Activated T-helper 17 cell treated with anti-CD3 and anti-CD28 coated beads, Interleukin-2, amount 50 U/mL, for 72 hours (primary cell): ENCODE measurements around the gene ZNF500. TPM values are rescaled to one million over a fixed set of nuclear protein-coding genes. Genes with fewer than 3 reads are reported as not detected.
"Not testable (repeated sequence)": the region's sequence is repeated elsewhere in the genome, so short reads cannot be mapped to it uniquely, and the experiment has no call there.

Experiments
- ATAC-seq: fragments of 150-1000 bp; cut with Tn5 transposase; replicated peaks from 2 replicates; pipeline ENCODE4 v1.10.0; 2021; ENCODE audit warnings: mild to moderate bottlenecking, moderate library complexity
- H3K27ac Mint-ChIP-seq: one replicate; pipeline ENCODE4 v1.8.0; 2022; ENCODE audit warnings: mixed read lengths
- H3K27me3 Mint-ChIP-seq: one replicate; pipeline ENCODE4 v1.8.0; 2022; ENCODE audit warnings: mixed read lengths
- H3K36me3 Mint-ChIP-seq: one replicate; pipeline ENCODE4 v1.8.0; 2022; ENCODE audit warnings: low read depth, mild to moderate bottlenecking, mixed read lengths
- H3K4me1 Mint-ChIP-seq: one replicate; pipeline ENCODE4 v1.8.0; 2022; ENCODE audit warnings: mixed read lengths
- H3K4me3 Mint-ChIP-seq: one replicate; pipeline ENCODE4 v1.8.0; 2022; ENCODE audit warnings: mild to moderate bottlenecking, mixed read lengths
- H3K9me3 Mint-ChIP-seq: one replicate; pipeline ENCODE4 v1.8.0; 2022; ENCODE audit warnings: mixed read lengths
- total RNA-seq, 2 donors: library from RNA; stranded (reverse); gene quantifications; one replicate each; pipeline ENCODE4 v1.2.3, GENCODE V29; 2022

Gene ZNF500
- total RNA-seq, 2 donors from 2014 or later = 9.7 to 12.5 TPM

- peaks cover 11% of the 10 kb centered on the region for H3K36me3 Mint-ChIP-seq
- H3K27ac Mint-ChIP-seq = no peak overlapping the region
- no peaks in the 10 kb centered on the region for H3K27me3 Mint-ChIP-seq
- no peak for ATAC-seq
- H3K4me1 Mint-ChIP-seq = no peaks in the 10 kb centered on the region
- H3K4me3 Mint-ChIP-seq = no peak overlapping the region
- no peaks in the 10 kb centered on the region for H3K9me3 Mint-ChIP-seq
Measured at GRCh38 chr16:4747906-4748681, 18.9 kb downstream of the ZNF500 start.

- ATAC-seq = no peak
- H3K27ac Mint-ChIP-seq = no peak overlapping the region
- H3K36me3 Mint-ChIP-seq = peaks cover 9% of the 10 kb centered on the region
- H3K27me3 Mint-ChIP-seq = no peaks in the 10 kb centered on the region
- H3K4me3 Mint-ChIP-seq = no peak overlapping the region
- H3K4me1 Mint-ChIP-seq = no peaks in the 10 kb centered on the region
- H3K9me3 Mint-ChIP-seq = no peaks in the 10 kb centered on the region
Measured at GRCh38 chr16:4746991-4747574, 19.9 kb downstream of the ZNF500 start.

GRCh38 chr16:4746215-4746614 lies 20.7 kb downstream of the ZNF500 start:
- H3K9me3 Mint-ChIP-seq = no peaks in the 10 kb centered on the region
- H3K27ac Mint-ChIP-seq = no peak overlapping the region
- H3K4me1 Mint-ChIP-seq = no peaks in the 10 kb centered on the region
- H3K36me3 Mint-ChIP-seq = peaks cover 2% of the 10 kb centered on the region
- H3K4me3 Mint-ChIP-seq = no peak overlapping the region
- no peaks in the 10 kb centered on the region for H3K27me3 Mint-ChIP-seq
- ATAC-seq = no peak

- no peaks in the 10 kb centered on the region for H3K4me1 Mint-ChIP-seq
- H3K4me3 Mint-ChIP-seq = no peak overlapping the region
- no peaks in the 10 kb centered on the region for H3K36me3 Mint-ChIP-seq
- ATAC-seq = no peak
- H3K27ac Mint-ChIP-seq = no peak overlapping the region
- no peaks in the 10 kb centered on the region for H3K9me3 Mint-ChIP-seq
- no peaks in the 10 kb centered on the region for H3K27me3 Mint-ChIP-seq
Measured at GRCh38 chr16:4745274-4745569, 21.7 kb downstream of the ZNF500 start.

GRCh38 chr16:4744555-4745273 lies 22.2 kb downstream of the ZNF500 start:
- no peak for ATAC-seq
- no peaks in the 10 kb centered on the region for H3K27me3 Mint-ChIP-seq

GRCh38 chr16:4743226-4743878 lies 23.6 kb downstream of the ZNF500 start:
- no peaks in the 10 kb centered on the region for H3K27me3 Mint-ChIP-seq
- H3K4me1 Mint-ChIP-seq = no peaks in the 10 kb centered on the region
- H3K4me3 Mint-ChIP-seq = peak overlapping the region; percentile 37
- peak overlapping the region; percentile 63 for H3K27ac Mint-ChIP-seq
- H3K9me3 Mint-ChIP-seq = no peaks in the 10 kb centered on the region
- no peaks in the 10 kb centered on the region for H3K36me3 Mint-ChIP-seq
- ATAC-seq = no peak

More at GRCh38 chr16:4744555-4745273, 22.2 kb downstream of the ZNF500 start:
- Mint-ChIP-seq H3K4me3 (no peak overlapping the region), H3K36me3 (no peaks in the 10 kb centered on the region), H3K27ac (no peak overlapping the region), H3K9me3 (no peaks in the 10 kb centered on the region), H3K4me1 (no peaks in the 10 kb centered on the region)

GRCh38 chr16:4738370-4738769 lies 28.6 kb downstream of the ZNF500 start:
- not testable (repeated sequence) for H3K4me3 Mint-ChIP-seq, H3K9me3 Mint-ChIP-seq, ATAC-seq, H3K27ac Mint-ChIP-seq, H3K36me3 Mint-ChIP-seq, H3K4me1 Mint-ChIP-seq, H3K27me3 Mint-ChIP-seq

- H3K36me3 Mint-ChIP-seq = no peaks in the 10 kb centered on the region
- no peak for ATAC-seq
- no peak overlapping the region for H3K4me3 Mint-ChIP-seq
- peaks cover 8% of the 10 kb centered on the region for H3K4me1 Mint-ChIP-seq
- no peak overlapping the region for H3K27ac Mint-ChIP-seq
- H3K27me3 Mint-ChIP-seq = peaks cover 3% of the 10 kb centered on the region
- no peaks in the 10 kb centered on the region for H3K9me3 Mint-ChIP-seq
Measured at GRCh38 chr16:4737545-4737944, 29.4 kb downstream of the ZNF500 start.

- no peaks in the 10 kb centered on the region for H3K36me3 Mint-ChIP-seq
- H3K9me3 Mint-ChIP-seq = no peaks in the 10 kb centered on the region
- peaks cover 9% of the 10 kb centered on the region for H3K4me1 Mint-ChIP-seq
- H3K27ac Mint-ChIP-seq = no peak overlapping the region
- H3K27me3 Mint-ChIP-seq = peaks cover 3% of the 10 kb centered on the region
- no peak overlapping the region for H3K4me3 Mint-ChIP-seq
- ATAC-seq = no peak
Measured at GRCh38 chr16:4736546-4736945, 30.4 kb downstream of the ZNF500 start.

GRCh38 chr16:4734730-4735535 lies 32.0 kb downstream of the ZNF500 start:
- H3K27ac Mint-ChIP-seq = peak overlapping the region; percentile 89
- no peaks in the 10 kb centered on the region for H3K9me3 Mint-ChIP-seq
- peak; percentile 84 for ATAC-seq
- peaks cover 3% of the 10 kb centered on the region for H3K27me3 Mint-ChIP-seq
- peaks cover 9% of the 10 kb centered on the region for H3K4me1 Mint-ChIP-seq
- peaks cover 6% of the 10 kb centered on the region for H3K36me3 Mint-ChIP-seq
- peak overlapping the region; percentile 92 for H3K4me3 Mint-ChIP-seq

GRCh38 chr16:4734063-4734729 lies 32.8 kb downstream of the ZNF500 start, which contains the start of the genes ANKS3 and DNAAF8:
TSS of gene ANKS3 (minus strand) at chr16:4734271. CDS start at chr16:4730149, 4,122 bp downstream.
TSS of gene DNAAF8 (plus strand) at chr16:4734537. CDS start at chr16:4736515, 1,978 bp downstream.
- ATAC-seq = peak; percentile 85
- H3K4me3 Mint-ChIP-seq = peak within 1 kb of the TSS; percentile 92
- peaks cover 9% of the 10 kb centered on the region for H3K4me1 Mint-ChIP-seq
- no peaks in the 10 kb centered on the region for H3K9me3 Mint-ChIP-seq
- peak within 1 kb of the TSS; percentile 89 for H3K27ac Mint-ChIP-seq
- H3K27me3 Mint-ChIP-seq = peaks cover 3% of the 10 kb centered on the region
- H3K36me3 Mint-ChIP-seq = peaks cover 14% of the 10 kb centered on the region

GRCh38 chr16:4733747-4734062 lies 33.3 kb downstream of the ZNF500 start:
- Mint-ChIP-seq H3K36me3 (peaks cover 19% of the 10 kb centered on the region), H3K27ac (peak overlapping the region; percentile 89), H3K4me3 (peak overlapping the region; percentile 92), H3K27me3 (peaks cover 3% of the 10 kb centered on the region), H3K9me3 (no peaks in the 10 kb centered on the region), H3K4me1 (peaks cover 9% of the 10 kb centered on the region)
- peak; percentile 4 for ATAC-seq

- H3K27me3 Mint-ChIP-seq = peaks cover 3% of the 10 kb centered on the region
- H3K36me3 Mint-ChIP-seq = peaks cover 23% of the 10 kb centered on the region
- H3K9me3 Mint-ChIP-seq = no peaks in the 10 kb centered on the region
- peak overlapping the region; percentile 92 for H3K4me3 Mint-ChIP-seq
- ATAC-seq = no peak
- peaks cover 9% of the 10 kb centered on the region for H3K4me1 Mint-ChIP-seq
- peak overlapping the region; percentile 89 for H3K27ac Mint-ChIP-seq
Measured at GRCh38 chr16:4733211-4733742, 33.7 kb downstream of the ZNF500 start.
